Head of caudate nucleus (tissue), 42 donors: ENCODE measurements around the gene ZEB2.
A peak's percentile ranks its signal among the peaks of the same experiment; 100 is the strongest.

Source experiments
- DNase-seq, 42 donors: peaks; one replicate each; pipeline versions ENCODE4 v3.0.0 to v3.0.0-alpha.2; 2020 to 2021; ENCODE audit warnings: mixed read lengths in 7 of 42
- intact Hi-C: fragments of 100-400 bp; cut with DNase I; formaldehyde crosslinking; loops from one replicate; pipeline ENCODE4 v1.15.0; 2022

Gene ZEB2

GRCh38 chr2:144443837-144444817 lies 75.8 kb downstream of the ZEB2 start:
- intact Hi-C loops, result no loop called here
- DNase-seq, result peak in 1 of 42 donors; percentile 49

- intact Hi-C loops, result no loop called here
- DNase-seq, result no peak
Observed at GRCh38 chr2:144441711-144442141, 78.2 kb downstream of the ZEB2 start.

GRCh38 chr2:144439993-144440392 lies 79.9 kb downstream of the ZEB2 start:
- peak in 1 of 42 donors; percentile 43 for DNase-seq
- intact Hi-C loops, result no loop called here

- intact Hi-C loops, result no loop called here
Observed at GRCh38 chr2:144438801-144439631, 80.9 kb downstream of the ZEB2 start.

GRCh38 chr2:144437636-144438035 lies 82.3 kb downstream of the ZEB2 start:
- intact Hi-C loops, result no loop called here

More at GRCh38 chr2:144438801-144439631, 80.9 kb downstream of the ZEB2 start:
- DNase-seq, result peak in 1 of 42 donors; percentile 44

GRCh38 chr2:144434425-144435222 lies 85.3 kb downstream of the ZEB2 start:
- intact Hi-C loops, result no loop called here
- no peak for DNase-seq

More at GRCh38 chr2:144437636-144438035, 82.3 kb downstream of the ZEB2 start:
- no peak for DNase-seq

DNA sequence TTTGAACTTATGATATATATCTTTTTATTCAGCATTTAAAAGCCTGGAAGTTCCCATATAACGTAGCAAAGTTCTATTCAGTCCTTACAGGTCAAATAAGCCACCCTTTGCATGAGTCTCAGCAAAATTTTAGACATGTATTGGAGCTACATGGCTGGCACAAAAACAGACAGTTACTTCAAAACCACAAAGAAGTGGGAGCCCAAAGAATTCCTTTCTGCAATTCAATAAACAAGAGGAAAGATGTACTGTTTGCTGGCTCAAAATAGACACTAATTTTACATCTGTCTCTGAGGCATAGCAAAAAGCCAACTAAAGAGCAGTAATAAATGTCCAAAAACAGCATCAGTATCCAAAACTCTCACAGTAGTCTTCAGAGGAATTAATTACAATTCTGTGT lies 87.0 kb downstream of the ZEB2 start:
- intact Hi-C loops, result no loop called here
- DNase-seq, result no peak

DNA sequence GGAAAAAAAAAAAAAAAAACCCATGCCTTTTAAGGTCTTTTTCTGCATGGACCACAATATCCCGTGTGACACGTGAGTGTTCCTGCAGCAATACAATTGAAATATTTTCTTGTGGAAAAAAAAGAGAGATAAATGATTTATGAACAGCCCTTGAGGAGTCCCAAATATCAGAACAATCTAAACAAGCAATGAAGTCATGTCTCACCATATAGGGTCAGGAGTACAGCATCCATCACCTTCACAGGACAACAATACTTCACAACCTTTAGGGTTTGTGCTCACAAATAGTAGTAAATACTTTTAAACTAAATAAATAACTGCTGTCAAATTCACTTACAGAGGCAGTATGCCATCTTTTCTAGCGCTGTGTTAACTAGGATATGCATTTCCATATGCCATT lies 87.9 kb downstream of the ZEB2 start:
- DNase-seq, result no peak
- intact Hi-C loops, result no loop called here

- intact Hi-C loops, result no loop called here
Observed at GRCh38 chr2:144431392-144431783, 88.5 kb downstream of the ZEB2 start.

GRCh38 chr2:144430722-144431391 lies 89.1 kb downstream of the ZEB2 start:
- DNase-seq, result peak in 3 of 42 donors; percentile 46 to 70 (median 54)
- intact Hi-C loops, result no loop called here

More at GRCh38 chr2:144431392-144431783, 88.5 kb downstream of the ZEB2 start:
- DNase-seq, result peak in 3 of 42 donors; percentile 15 to 57 (median 46)

DNA sequence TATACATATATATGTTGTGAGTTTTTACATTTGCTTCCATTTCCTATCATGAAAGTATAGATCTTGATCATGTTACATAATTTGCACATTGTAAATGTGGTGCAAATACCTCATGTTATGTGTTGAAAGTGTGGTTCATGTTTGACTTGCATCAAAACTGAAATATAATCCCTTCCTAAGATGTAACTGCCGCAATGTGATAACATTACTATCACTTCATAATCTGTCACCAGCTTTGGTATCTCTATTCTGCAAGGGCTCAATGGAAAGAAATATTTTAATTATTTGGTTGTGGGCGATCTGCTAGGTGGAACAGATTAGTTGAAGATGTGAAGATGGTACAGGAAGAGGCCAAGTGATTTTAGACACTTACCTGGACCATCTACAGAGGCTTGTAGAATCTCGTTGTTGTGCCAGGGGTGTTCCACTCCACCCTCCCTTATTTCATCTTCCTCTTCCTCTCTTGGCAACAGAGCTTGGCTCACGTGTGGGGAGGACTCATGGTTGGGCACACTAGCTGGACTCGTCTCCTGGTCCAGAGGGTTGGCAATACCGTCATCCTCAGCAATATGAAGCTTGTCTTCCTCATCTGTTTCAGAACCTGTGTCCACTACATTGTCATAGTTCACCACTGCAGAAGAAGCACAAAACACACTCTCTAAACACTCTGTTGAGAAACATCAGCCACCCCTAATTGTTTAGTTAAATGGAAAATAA lies 90.4 kb downstream of the ZEB2 start:
- peak in 3 of 42 donors; percentile 44 to 58 (median 46) for DNase-seq
- intact Hi-C loops, result loop anchor here (5.0 kb wide), 1 partner anchor 88 kb away; no protein-coding TSS in a partner anchor

DNA sequence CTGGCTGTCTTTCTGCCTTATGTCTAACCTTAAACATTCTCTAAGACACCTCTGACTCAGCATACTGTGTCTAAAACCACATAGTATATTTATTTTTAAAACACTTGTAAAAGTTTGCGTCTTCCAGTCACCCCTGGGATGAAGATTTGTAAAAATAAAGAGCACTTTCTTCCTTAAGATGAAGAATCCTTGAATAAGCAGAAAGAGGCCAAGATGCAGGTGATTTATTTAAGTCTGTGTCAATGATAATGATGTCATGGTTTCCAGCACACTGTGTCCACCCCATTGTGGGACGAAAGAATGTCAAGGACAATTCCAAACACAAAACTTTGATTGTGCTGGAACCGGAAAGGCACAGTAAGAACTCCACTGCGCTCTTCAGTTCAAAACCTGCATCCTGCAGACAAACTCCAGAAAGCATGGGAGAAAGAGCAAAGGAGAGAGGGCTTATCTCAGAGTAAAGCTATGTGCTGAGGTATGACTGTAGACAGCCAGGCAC lies 92.9 kb downstream of the ZEB2 start:
- DNase-seq, result no peak
- intact Hi-C loops, result loop anchor here (5.0 kb wide), 1 partner anchor 90 kb away; no protein-coding TSS in a partner anchor

DNA sequence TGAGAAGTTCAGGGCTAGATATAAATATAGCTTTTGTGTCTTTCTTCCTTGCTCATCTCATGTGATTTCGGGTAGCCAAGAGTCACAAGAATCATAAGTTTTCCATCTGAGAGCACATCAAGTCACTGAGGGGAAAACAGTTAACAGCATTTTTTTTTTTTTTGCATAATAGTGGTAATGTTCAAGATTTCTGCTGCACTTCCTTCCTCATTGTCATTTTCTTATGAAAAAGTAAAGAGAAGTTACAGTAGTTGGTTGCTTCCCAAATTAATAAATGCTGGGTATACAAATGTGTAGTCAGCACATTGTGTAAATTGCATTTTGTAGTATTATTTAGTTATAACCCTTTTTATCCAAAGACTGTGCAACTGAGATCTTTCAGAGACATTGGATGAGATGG lies 93.6 kb downstream of the ZEB2 start:
- no peak for DNase-seq
- intact Hi-C loops, result loop anchor here (5.0 kb wide), 1 partner anchor 91 kb away; no protein-coding TSS in a partner anchor

GRCh38 chr2:144424559-144425240 lies 95.2 kb downstream of the ZEB2 start:
- DNase-seq, result peak in 1 of 42 donors; percentile 66
- intact Hi-C loops, result loop anchor here (5.0 kb wide), 1 partner anchor 93 kb away; no protein-coding TSS in a partner anchor

GRCh38 chr2:144421606-144422510 lies 98.1 kb downstream of the ZEB2 start:
- intact Hi-C loops, result no loop called here

GRCh38 chr2:144419218-144419617 lies 100.7 kb downstream of the ZEB2 start:
- DNase-seq, result no peak
- intact Hi-C loops, result no loop called here

More at GRCh38 chr2:144421606-144422510, 98.1 kb downstream of the ZEB2 start:
- DNase-seq, result no peak
